A673 (cell line): Measurements from ENCODE around the gene TANC1. TPM values are rescaled to one million over a fixed set of nuclear protein-coding genes. Genes with fewer than 3 reads are reported as not detected.

Experiments used
- BruUV-seq: library from RNA; stranded (reverse); fragments of 400-500 nt; replicated peaks from 2 replicates; lab custom pipeline; 2021; lab: Mats Ljungman, UMichigan
- CTCF ChIA-PET: fragments of 300-600 bp; sonication (Branson Sonifier 250); formaldehyde crosslinking; loops from one replicate; lab custom pipeline; 2022; ENCODE audit warnings: antibody characterized with exemption; lab: Charles Lee
- POLR2A ChIA-PET: fragments of 300-600 bp; sonication (Branson Sonifier 250); formaldehyde crosslinking; loops from one replicate; lab custom pipeline; 2022; ENCODE audit warnings: antibody characterized with exemption; ENCODE audit not compliant: low non-redundant PET; lab: Charles Lee
- DNase-seq: peaks from one replicate; pipeline ENCODE4 v3.0.0-alpha.2; 2015; ENCODE audit warnings: low spot score
- H3K27ac ChIP-seq: fragments of 200-600 bp; sonication (generic); 2 replicates; pipeline ENCODE4 v1.5.1; 2016; ENCODE audit warnings: mixed run types, low read depth, mild to moderate bottlenecking, mixed read lengths, antibody characterized with exemption, low read length; ENCODE audit not compliant: poor library complexity, severe bottlenecking
- H3K27me3 ChIP-seq: fragments of 200-600 bp; sonication (generic); replicated peaks from 2 replicates; pipeline ENCODE4 v1.6.1; 2017; ENCODE audit warnings: mixed run types, low read depth, mild to moderate bottlenecking, mixed read lengths, antibody characterized with exemption, low read length; ENCODE audit not compliant: insufficient read depth, poor library complexity
- H3K36me3 ChIP-seq: fragments of 200-600 bp; sonication (generic); 2 replicates; pipeline ENCODE4 v1.6.1; 2016; ENCODE audit warnings: mixed run types, mild to moderate bottlenecking, mixed read lengths, antibody characterized with exemption, low read length; ENCODE audit not compliant: insufficient read depth, poor library complexity, severe bottlenecking
- H3K4me1 ChIP-seq: fragments of 200-600 bp; sonication (generic); 2 replicates; pipeline ENCODE4 v1.6.1; 2017; ENCODE audit warnings: mixed run types, mild to moderate bottlenecking, mixed read lengths, antibody characterized with exemption, low read length; ENCODE audit not compliant: insufficient read depth, poor library complexity, severe bottlenecking
- H3K4me3 ChIP-seq: fragments of 200-600 bp; sonication (generic); 2 replicates; pipeline ENCODE4 v1.5.1; 2016; ENCODE audit warnings: low read depth, mixed run types, mild to moderate bottlenecking, mixed read lengths, low read length; ENCODE audit not compliant: poor library complexity, severe bottlenecking
- H3K9me3 ChIP-seq: fragments of 200-600 bp; sonication (generic); 2 replicates; pipeline ENCODE4 v1.6.1; 2016; ENCODE audit warnings: mixed run types, low read depth, mild to moderate bottlenecking, mixed read lengths, antibody characterized with exemption, low read length; ENCODE audit not compliant: poor library complexity, severe bottlenecking
- CTCF ChIP-seq: fragments of 300-800, 200-600 bp; sonication (generic); conservative IDR thresholded peaks from 2 replicates; pipeline ENCODE4 v1.5.1; 2017; ENCODE audit warnings: low read depth, mild to moderate bottlenecking, antibody characterized with exemption, low read length, moderate library complexity, mixed read lengths
- EZH2 ChIP-seq: fragments of 200-600 bp; sonication (generic); IDR thresholded peaks from 2 replicates; pipeline ENCODE4 v1.6.1; 2017; ENCODE audit warnings: borderline replicate concordance, low read depth, mild to moderate bottlenecking, mixed read lengths, antibody characterized with exemption, low read length; ENCODE audit not compliant: poor library complexity, severe bottlenecking
- intact Hi-C: fragments of 100-400 bp; cut with micrococcal nuclease; formaldehyde crosslinking; loops from one replicate; pipeline ENCODE4 v1.10.0; 2022; ENCODE audit not compliant: unreplicated experiment
- total RNA-seq: library from RNA; stranded (reverse); gene quantifications from 2 replicates; pipeline ENCODE4 v1.2.3, GENCODE V29; 2021

Gene TANC1
- total RNA-seq, 1 experiment from 2014 or later = 9.0 TPM

DNA sequence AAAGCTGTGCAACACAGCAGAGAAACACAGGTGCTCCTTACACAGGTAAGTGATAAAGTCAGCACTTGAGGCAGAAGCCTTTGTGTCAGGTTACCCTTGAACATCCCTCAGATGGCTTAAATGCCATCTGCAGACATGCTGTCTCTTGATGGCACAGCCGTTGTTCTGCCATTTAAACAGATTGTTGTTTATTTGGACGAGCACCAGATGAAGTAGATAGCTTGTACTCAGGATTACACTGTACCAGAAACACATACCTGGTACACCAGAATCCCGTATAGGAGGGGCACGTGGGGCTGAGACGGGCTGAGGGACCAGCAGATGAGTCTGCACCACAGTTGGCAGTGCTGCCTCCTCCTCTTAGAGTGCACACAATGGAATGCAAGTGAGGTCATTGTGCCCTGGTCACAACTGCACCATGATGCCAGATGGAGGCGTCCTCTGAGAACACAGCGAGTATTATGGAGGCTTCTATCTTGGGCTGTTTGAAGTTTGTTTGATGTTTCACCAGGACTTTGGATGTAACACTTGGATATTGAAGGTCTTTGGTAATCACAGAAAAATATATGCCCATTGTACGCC, 143.0 kb downstream of the TANC1 start:
- intact Hi-C loops = no loop called here
- TF ChIP-seq CTCF (no peak), EZH2 (no peak)
- POLR2A ChIA-PET = no interaction called here

GRCh38 chr2:159114835-159115234, 146.4 kb downstream of the TANC1 start:
- H3K4me3 ChIP-seq = no peak overlapping the region
- TF ChIP-seq EZH2 (no peak), CTCF (no peak)
- POLR2A ChIA-PET = no interaction called here
- intact Hi-C loops = no loop called here
- H3K27me3 ChIP-seq = no peaks in the 10 kb centered on the region
- H3K36me3 ChIP-seq = no peaks in the 10 kb centered on the region
- CTCF ChIA-PET = no interaction called here
- BruUV-seq = no TSS peak
- H3K27ac ChIP-seq = no peak overlapping the region
- H3K9me3 ChIP-seq = no peaks in the 10 kb centered on the region
- no peaks in the 10 kb centered on the region for H3K4me1 ChIP-seq
- no peak for DNase-seq

More for the DNA sequence above, 143.0 kb downstream of the TANC1 start:
- Histone ChIP-seq H3K4me3 (no peak overlapping the region), H3K9me3 (no peaks in the 10 kb centered on the region), H3K27ac (no peak overlapping the region), H3K36me3 (no peaks in the 10 kb centered on the region), H3K27me3 (no peaks in the 10 kb centered on the region), H3K4me1 (no peaks in the 10 kb centered on the region)
- CTCF ChIA-PET = no interaction called here
- no TSS peak for BruUV-seq
- DNase-seq = no peak

DNA sequence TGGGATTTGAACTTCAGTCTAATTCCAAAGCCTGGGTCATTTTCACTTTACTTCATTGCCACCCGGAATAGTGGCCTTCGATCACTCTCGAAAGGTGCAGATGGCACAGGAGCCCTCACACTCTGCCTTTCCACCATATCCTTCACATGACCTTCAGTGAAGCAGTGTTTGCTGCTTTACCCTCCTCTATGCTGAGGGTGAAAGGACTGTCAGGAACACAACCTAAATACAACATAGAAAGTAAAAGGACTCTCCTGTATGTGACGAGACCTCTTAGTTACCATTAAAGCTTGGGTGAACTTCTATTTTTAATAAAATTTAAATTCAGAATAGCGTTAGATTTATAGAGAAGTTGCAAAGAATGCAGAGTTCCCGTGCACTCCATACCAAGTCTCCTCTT, 148.5 kb downstream of the TANC1 start:
- H3K4me3 ChIP-seq = no peak overlapping the region
- TF ChIP-seq EZH2 (no peak), CTCF (no peak)
- CTCF ChIA-PET = no interaction called here
- no peaks in the 10 kb centered on the region for H3K36me3 ChIP-seq
- intact Hi-C loops = no loop called here
- no peaks in the 10 kb centered on the region for H3K9me3 ChIP-seq
- BruUV-seq = no TSS peak
- no peak for DNase-seq
- H3K4me1 ChIP-seq = no peaks in the 10 kb centered on the region
- H3K27me3 ChIP-seq = no peaks in the 10 kb centered on the region
- no peak overlapping the region for H3K27ac ChIP-seq
- POLR2A ChIA-PET = no interaction called here
